Smooth muscle cell (in vitro differentiated cells): ENCODE measurements around the gene MMP25. TPM values are rescaled to one million over a fixed set of nuclear protein-coding genes. Genes with fewer than 3 reads are reported as not detected.

Experiments
- DNase-seq: peaks from one replicate; lab custom pipeline; 2025; ENCODE audit not compliant: unreplicated experiment; lab: John Stamatoyannopoulos, UW
- H2AFZ ChIP-seq: fragments of 200-600 bp; sonication (generic); 2 replicates; pipeline ENCODE4 v1.6.0; 2016; ENCODE audit warnings: antibody characterized with exemption, low read depth, mild to moderate bottlenecking
- H3F3A ChIP-seq: fragments of 200-600 bp; sonication (generic); 2 replicates; pipeline ENCODE4 v1.6.0; 2017; ENCODE audit warnings: antibody characterized with exemption, low read depth
- H3K27ac ChIP-seq: fragments of 200-600 bp; sonication (generic); 2 replicates; pipeline ENCODE4 v1.5.1; 2016; ENCODE audit warnings: low read depth, mild to moderate bottlenecking
- H3K27me3 ChIP-seq: fragments of 200-600 bp; sonication (generic); 2 replicates; pipeline ENCODE4 v1.6.1; 2016; ENCODE audit warnings: low read depth, mild to moderate bottlenecking
- H3K36me3 ChIP-seq: fragments of 200-600 bp; sonication (generic); 2 replicates; pipeline ENCODE4 v1.5.1; 2016; ENCODE audit warnings: low read depth
- H3K4me1 ChIP-seq: fragments of 200-600 bp; sonication (generic); 2 replicates; pipeline ENCODE4 v1.5.1; 2016; ENCODE audit warnings: low read depth
- H3K4me2 ChIP-seq: fragments of 200-600 bp; sonication (generic); 2 replicates; pipeline ENCODE4 v1.6.0; 2016; ENCODE audit warnings: mild to moderate bottlenecking
- H3K4me3 ChIP-seq: fragments of 200-600 bp; sonication (generic); 2 replicates; pipeline ENCODE4 v1.5.1; 2016; ENCODE audit warnings: mild to moderate bottlenecking
- H3K79me2 ChIP-seq: fragments of 200-600 bp; sonication (generic); 2 replicates; pipeline ENCODE4 v1.6.0; 2016; ENCODE audit warnings: low read depth, mild to moderate bottlenecking
- H3K9ac ChIP-seq: fragments of 200-600 bp; sonication (generic); 2 replicates; pipeline ENCODE4 v1.6.0; 2016; ENCODE audit warnings: low read depth
- H3K9me3 ChIP-seq: fragments of 200-600 bp; sonication (generic); replicated peaks from 2 replicates; pipeline ENCODE4 v1.5.1; 2016; ENCODE audit warnings: low read depth
- H4K20me1 ChIP-seq: fragments of 200-600 bp; sonication (generic); 2 replicates; pipeline ENCODE4 v1.6.0; 2016; ENCODE audit warnings: low read depth
- WGBS: methylation state at CpG from one replicate; pipeline ENCODE4 v1.1.7; 2016; ENCODE audit warnings: low lambda C conversion rate; 5-methylcytosine and 5-hydroxymethylcytosine counted together
- polyA plus RNA-seq: library from polyadenylated mRNA; unstranded; fragments of >200 nt; fragmentation: Nextera tagmentation; extraction: Ambion mirVana; gene quantifications from 2 replicates; pipeline ENCODE4 v1.2.1, GENCODE V29; 2016
- total RNA-seq: library from RNA; depleted of rRNA; stranded (reverse); fragments of >200 nt; gene quantifications from 2 replicates; pipeline ENCODE4 v1.2.3, GENCODE V29; 2014
- TF ChIP-seq, protein P1 (sequence below): fragments of 200-600 bp; sonication (generic); IDR thresholded peaks from 2 replicates; pipeline ENCODE4 v1.5.1; 2017; ENCODE audit warnings: borderline replicate concordance, mild to moderate bottlenecking, antibody characterized with exemption; ENCODE audit not compliant: insufficient read depth, poor library complexity, severe bottlenecking

The MMP25 gene
- total and polyA plus RNA-seq, 2 experiments from 2014 or later, result 0.90 to 1.3 TPM

DNA sequence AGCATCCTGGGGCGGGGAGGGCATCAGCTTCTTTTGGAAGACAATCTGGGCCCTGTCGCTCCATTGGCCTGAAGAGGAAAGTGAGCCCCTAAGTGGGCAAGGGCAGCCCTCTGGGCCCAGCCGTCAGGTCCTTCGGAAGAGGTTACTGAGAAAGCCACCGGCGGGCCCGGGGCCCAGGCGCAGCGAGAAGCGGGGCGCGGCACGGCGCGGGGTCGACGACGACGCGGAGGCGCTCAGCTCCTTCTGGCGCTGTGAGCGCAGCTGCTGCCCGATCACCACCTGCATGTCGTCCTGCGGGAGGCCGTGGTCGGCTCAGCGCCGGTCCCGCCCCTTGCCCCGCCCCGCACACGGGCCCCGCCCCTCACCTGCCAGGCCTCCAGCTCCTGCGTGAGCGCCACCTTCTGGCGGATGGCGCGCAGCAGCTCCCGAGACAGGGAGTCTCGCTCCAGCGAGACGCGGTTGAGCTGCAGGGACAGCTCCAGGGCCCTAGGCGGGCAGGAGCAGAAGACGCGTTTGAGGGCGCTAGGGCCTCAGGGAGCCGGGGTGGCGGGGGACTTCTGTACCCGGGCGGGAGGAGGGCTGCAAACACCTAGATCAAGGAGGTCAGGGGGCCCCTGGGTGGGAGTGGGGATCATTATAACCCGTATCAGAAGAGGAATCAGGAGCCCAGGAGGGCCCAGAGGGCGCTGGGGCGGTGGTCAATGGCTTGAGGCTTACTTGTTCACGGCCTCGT, 18.2 kb upstream of the MMP25 start:
- peak; percentile 43 for DNase-seq
- Histone ChIP-seq H3K4me2 (peak overlapping the region; percentile 67), H2AFZ (no peak overlapping the region), H3K79me2 (no peaks in the 10 kb centered on the region), H3K9ac (no peak overlapping the region), H3K27ac (no peak overlapping the region), H3F3A (no peaks in the 10 kb centered on the region), H3K27me3 (peaks cover 18% of the 10 kb centered on the region), H3K4me3 (no peak overlapping the region), H4K20me1 (peaks cover 71% of the 10 kb centered on the region), H3K4me1 (peaks cover 9% of the 10 kb centered on the region), H3K9me3 (no peaks in the 10 kb centered on the region), H3K36me3 (no peaks in the 10 kb centered on the region)
- WGBS, result 13% methylated on average over 46 of the region's 58 CpGs
- TF ChIP-seq, protein P1, sequence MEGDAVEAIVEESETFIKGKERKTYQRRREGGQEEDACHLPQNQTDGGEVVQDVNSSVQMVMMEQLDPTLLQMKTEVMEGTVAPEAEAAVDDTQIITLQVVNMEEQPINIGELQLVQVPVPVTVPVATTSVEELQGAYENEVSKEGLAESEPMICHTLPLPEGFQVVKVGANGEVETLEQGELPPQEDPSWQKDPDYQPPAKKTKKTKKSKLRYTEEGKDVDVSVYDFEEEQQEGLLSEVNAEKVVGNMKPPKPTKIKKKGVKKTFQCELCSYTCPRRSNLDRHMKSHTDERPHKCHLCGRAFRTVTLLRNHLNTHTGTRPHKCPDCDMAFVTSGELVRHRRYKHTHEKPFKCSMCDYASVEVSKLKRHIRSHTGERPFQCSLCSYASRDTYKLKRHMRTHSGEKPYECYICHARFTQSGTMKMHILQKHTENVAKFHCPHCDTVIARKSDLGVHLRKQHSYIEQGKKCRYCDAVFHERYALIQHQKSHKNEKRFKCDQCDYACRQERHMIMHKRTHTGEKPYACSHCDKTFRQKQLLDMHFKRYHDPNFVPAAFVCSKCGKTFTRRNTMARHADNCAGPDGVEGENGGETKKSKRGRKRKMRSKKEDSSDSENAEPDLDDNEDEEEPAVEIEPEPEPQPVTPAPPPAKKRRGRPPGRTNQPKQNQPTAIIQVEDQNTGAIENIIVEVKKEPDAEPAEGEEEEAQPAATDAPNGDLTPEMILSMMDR, result peak; percentile 77

DNA sequence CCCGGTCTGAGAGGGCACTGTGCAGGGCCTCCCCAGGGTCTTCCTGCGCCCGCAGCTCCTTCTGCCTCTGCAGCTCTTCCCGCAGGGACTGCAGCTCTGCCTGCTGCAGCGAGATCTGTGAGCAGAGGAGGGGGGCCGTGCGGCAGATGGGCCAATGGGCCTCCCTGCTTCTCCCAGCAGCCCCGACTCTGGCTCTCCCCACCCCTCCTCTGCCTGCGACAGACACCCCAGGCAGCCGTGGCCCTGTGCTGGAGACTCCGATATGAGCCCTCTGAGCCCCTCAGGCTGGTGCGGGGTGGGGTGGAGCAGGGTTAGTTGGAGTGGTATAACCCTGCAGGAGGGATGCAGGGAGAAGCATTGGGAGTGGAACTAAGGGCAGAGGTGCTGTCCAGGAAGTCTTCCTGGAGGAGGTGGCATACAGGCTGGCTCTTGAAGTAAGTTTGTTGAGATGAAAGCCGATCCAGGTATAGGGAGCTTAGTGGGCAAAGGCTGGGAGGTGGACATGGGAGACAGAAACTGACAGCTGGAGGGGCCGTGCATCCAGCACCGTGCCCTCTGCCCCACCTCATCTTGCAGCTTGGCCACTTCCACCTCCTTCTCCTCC, 17.5 kb upstream of the MMP25 start:
- TF ChIP-seq, protein P1, result no peak
- no peaks in the 10 kb centered on the region for H3K79me2 ChIP-seq
- DNase-seq, result no peak
- no peak overlapping the region for H3K9ac ChIP-seq
- no peak overlapping the region for H3K4me2 ChIP-seq
- 87% methylated on average over 14 of the region's 15 CpGs for WGBS
- peaks cover 8% of the 10 kb centered on the region for H3K4me1 ChIP-seq
- H3K36me3 ChIP-seq, result no peaks in the 10 kb centered on the region
- no peaks in the 10 kb centered on the region for H3K9me3 ChIP-seq
- H3K27ac ChIP-seq, result no peak overlapping the region
- peaks cover 25% of the 10 kb centered on the region for H3K27me3 ChIP-seq
- no peaks in the 10 kb centered on the region for H3F3A ChIP-seq
- no peak overlapping the region for H2AFZ ChIP-seq
- H4K20me1 ChIP-seq, result peaks cover 66% of the 10 kb centered on the region
- no peak overlapping the region for H3K4me3 ChIP-seq

GRCh38 chr16:3029491-3030221, 16.7 kb upstream of the MMP25 start:
- no peak overlapping the region for H3K4me2 ChIP-seq
- 86% methylated on average over 44 of the region's 59 CpGs for WGBS
- H2AFZ ChIP-seq, result no peak overlapping the region
- H3K4me3 ChIP-seq, result no peak overlapping the region
- peaks cover 8% of the 10 kb centered on the region for H3K4me1 ChIP-seq
- peaks cover 33% of the 10 kb centered on the region for H3K27me3 ChIP-seq
- TF ChIP-seq, protein P1, result no peak
- H3K27ac ChIP-seq, result no peak overlapping the region
- no peaks in the 10 kb centered on the region for H3K9me3 ChIP-seq
- H4K20me1 ChIP-seq, result peaks cover 58% of the 10 kb centered on the region
- no peak overlapping the region for H3K9ac ChIP-seq
- H3K36me3 ChIP-seq, result no peaks in the 10 kb centered on the region
- no peak for DNase-seq
- no peaks in the 10 kb centered on the region for H3F3A ChIP-seq
- no peaks in the 10 kb centered on the region for H3K79me2 ChIP-seq
